Loucy (cell line): Measurements from ENCODE around the gene KDM4C.

ENCODE experiments used
- EZH2phosphoT487 ChIP-seq: fragments of 200-600 bp; IDR thresholded peaks from 2 replicates; pipeline ENCODE4 v1.6.1; 2018; ENCODE audit warnings: antibody characterized with exemption, mild to moderate bottlenecking, moderate library complexity, borderline replicate concordance
- TF ChIP-seq, protein P1 (sequence below): fragments of 200-600 bp; sonication (generic); conservative IDR thresholded peaks from 2 replicates; pipeline ENCODE4 v1.5.1; 2014; ENCODE audit warnings: mild to moderate bottlenecking, antibody characterized with exemption, low read length

- no peak for TF ChIP-seq EZH2phosphoT487
- TF ChIP-seq, protein P1, sequence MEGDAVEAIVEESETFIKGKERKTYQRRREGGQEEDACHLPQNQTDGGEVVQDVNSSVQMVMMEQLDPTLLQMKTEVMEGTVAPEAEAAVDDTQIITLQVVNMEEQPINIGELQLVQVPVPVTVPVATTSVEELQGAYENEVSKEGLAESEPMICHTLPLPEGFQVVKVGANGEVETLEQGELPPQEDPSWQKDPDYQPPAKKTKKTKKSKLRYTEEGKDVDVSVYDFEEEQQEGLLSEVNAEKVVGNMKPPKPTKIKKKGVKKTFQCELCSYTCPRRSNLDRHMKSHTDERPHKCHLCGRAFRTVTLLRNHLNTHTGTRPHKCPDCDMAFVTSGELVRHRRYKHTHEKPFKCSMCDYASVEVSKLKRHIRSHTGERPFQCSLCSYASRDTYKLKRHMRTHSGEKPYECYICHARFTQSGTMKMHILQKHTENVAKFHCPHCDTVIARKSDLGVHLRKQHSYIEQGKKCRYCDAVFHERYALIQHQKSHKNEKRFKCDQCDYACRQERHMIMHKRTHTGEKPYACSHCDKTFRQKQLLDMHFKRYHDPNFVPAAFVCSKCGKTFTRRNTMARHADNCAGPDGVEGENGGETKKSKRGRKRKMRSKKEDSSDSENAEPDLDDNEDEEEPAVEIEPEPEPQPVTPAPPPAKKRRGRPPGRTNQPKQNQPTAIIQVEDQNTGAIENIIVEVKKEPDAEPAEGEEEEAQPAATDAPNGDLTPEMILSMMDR = no peak
Observed at GRCh38 chr9:7079051-7079450, 321.3 kb downstream of the KDM4C start.
